Left colon (tissue), 2 donors: ENCODE data around the gene GAREM1. TPM values are rescaled to one million over a fixed set of nuclear protein-coding genes. Genes with fewer than 3 reads are reported as not detected.
A peak's percentile ranks its signal among the peaks of the same experiment; 100 is the strongest.

Source experiments
- ATAC-seq: fragments of 200-7000 bp; cut with Tn5 transposase; one replicate; pipeline ENCODE4 v1.9.1; 2020; ENCODE audit warnings: mild to moderate bottlenecking, moderate library complexity
- DNase-seq, 2 donors: peaks; one replicate each; pipeline ENCODE4 v3.0.0-alpha.2; 2020
- intact Hi-C, 2 donors: fragments of 100-400 bp; cut with DNase I in 1 of 2; cut with micrococcal nuclease in 1 of 2; formaldehyde crosslinking; loops; one replicate each; pipeline versions ENCODE4 v1.11.2 to v1.14.0; 2022; cut with DNase I, micrococcal nuclease
- total RNA-seq, 2 donors: library from RNA; stranded (reverse); fragmentation: NEBNext Ultra II Directional; extraction: Animal tissue kit (Norgen Biotek cat#: 25700); gene quantifications; one replicate each; pipeline ENCODE4 v1.2.1, GENCODE V29; 2021
- donor health status: DM: no; HTN: no; CAD: no.
- donor health status: DM: yes; HTN: yes; CAD: no.

GAREM1 gene
- total RNA-seq, 2 donors from 2014 or later, result 21.9 to 23.6 TPM

DNA sequence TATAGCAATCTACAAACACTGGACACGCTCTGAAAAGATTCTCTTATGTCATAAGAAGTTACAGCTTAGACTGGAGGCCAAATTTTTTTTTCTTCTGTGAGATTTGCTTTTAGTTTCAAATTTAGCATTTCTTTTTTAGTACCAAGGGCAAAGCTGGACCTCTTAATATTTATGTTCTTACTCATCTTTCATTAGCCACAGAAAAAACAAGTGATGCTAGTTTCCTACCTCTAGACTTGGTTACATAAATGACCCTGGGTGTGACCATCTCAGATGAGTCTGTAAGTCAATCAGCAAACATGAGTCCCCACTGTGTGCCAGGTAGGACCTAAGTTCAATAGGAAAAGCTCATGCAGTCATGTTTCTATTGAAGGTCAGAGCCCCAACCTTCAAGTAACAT, 186.4 kb downstream of the GAREM1 start:
- no peak for ATAC-seq
- intact Hi-C loops, result loop anchor here in 1 of 2 donors (10.0 kb wide), 1 partner anchor 181 kb away; no protein-coding TSS in a partner anchor
- no peak for DNase-seq

DNA sequence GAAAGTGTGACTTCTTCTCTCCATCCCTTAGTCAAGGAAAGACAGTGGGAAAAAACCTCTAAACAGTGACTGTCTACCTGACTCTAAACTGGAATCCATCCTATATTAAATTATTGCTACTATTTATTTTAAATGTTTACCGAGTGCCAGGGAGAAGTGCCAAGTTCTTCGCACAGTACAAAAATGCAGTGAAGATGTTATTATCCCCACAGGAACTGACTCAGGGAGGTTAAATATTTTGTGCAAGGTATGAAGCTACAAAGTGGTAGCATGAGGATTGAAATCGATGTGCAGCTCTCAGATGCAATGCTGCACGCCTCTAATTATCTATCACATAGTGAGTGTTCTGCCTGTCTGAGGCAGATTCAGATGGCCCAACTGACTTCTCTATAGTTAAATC, 189.8 kb downstream of the GAREM1 start:
- DNase-seq, result no peak
- intact Hi-C loops, result loop anchor here in 1 of 2 donors (10.0 kb wide), 1 partner anchor 184 kb away; no protein-coding TSS in a partner anchor
- no peak for ATAC-seq

DNA sequence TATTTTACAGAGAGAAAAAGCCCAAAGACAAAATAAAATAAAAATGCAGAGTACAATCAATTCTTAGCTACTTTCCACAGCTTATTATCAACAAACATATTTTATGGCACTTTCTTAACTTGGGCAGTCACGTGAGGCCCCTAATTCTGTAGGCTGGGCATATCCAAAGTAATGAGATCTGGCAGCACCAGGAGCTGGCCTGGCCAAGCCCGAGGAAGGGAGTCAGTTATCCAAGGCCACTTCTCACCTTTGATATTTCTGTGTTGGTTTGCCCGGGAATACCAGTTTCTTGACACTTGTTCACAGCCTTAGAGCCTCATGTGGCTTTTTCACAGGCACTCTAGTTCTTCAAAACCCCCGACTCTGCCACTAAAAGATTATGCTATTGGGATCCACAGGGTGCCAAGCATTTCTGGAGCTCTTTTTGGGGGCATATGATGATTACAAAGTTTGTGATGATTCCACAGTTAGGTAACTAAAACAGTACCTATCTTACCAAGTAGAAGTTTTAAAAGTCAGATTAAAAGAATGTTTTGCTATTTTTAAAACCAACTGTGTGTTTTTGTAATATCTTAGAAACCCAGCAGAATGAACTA, 190.4 kb downstream of the GAREM1 start:
- peak in 1 of 2 donors; percentile 25 for DNase-seq
- intact Hi-C loops, result loop anchor here in 1 of 2 donors (10.0 kb wide), 1 partner anchor 185 kb away; no protein-coding TSS in a partner anchor
- ATAC-seq, result peak; percentile 54

DNA sequence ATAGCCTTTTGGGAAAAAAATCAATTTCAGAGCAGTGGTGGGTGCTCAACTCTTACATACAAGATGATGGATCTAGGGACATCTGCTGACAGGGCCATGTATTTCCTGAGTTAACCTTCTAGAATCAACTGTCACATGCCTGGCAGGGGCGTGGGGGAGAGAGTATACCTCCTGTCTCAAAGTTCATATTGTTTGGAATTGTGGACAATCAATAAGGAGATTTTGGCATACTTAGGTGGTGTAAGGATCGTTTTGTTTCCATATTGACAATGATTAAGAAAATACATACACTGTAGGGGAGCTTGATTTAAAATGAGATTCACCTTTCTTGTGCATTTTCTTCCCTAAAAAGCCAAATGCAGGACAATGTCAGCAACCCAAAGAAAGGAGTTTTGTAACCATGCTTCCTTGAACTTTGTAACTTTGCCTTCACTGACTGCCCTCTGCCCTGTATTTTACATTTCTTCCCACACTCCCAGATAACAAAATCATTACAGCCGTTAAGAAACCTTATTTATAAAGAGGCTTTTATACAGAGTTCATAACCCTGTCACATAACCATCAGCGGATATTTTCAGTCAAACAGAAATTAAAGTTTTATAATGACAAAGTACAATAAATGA, 192.4 kb downstream of the GAREM1 start:
- ATAC-seq, result peak; percentile 77
- intact Hi-C loops, result no loop called here

DNA sequence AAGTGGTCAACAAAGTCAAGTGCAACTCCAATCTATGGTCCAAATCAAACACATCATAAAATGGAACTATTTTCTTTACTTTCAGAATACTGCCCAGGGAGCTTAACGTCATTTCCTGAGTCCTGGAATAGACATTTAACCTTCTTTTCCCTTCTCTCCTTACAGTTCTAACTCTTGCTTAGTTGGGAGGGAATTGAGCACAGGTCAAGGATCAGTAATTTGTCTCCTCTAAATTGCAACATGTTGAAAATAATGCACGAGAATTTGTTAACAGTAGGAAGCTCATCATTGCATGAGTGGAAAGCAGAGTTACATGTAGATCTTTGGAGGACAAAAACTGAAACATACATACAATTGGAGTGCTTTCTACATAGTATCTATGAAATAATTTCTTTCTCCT, 193.1 kb downstream of the GAREM1 start:
- intact Hi-C loops, result no loop called here
- no peak for DNase-seq
- peak; percentile 28 for ATAC-seq

More for the DNA sequence above, 192.4 kb downstream of the GAREM1 start:
- peak; percentile 43 to 49 for DNase-seq

DNA sequence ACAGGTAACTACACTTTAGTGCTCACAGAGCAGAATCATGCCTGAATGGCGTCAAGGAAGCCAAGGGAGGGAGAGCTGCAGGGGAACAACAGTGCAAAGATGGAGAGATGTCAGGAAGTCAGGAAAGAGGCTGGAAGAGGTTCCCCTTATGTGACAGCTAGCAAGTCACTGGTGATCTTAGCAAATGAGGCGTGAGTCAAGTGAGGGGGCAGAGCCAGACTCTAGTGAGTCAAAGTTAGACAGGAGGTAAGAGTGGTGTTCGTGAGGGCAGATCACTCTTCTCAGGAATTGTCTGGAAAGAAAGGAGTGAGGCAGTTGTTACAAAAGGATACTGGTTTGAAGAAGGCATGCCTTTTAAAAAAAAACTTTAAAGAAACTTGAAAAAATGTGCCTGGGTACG, 193.8 kb downstream of the GAREM1 start:
- intact Hi-C loops, result no loop called here
- DNase-seq (no peak), ATAC-seq (no peak)

DNA sequence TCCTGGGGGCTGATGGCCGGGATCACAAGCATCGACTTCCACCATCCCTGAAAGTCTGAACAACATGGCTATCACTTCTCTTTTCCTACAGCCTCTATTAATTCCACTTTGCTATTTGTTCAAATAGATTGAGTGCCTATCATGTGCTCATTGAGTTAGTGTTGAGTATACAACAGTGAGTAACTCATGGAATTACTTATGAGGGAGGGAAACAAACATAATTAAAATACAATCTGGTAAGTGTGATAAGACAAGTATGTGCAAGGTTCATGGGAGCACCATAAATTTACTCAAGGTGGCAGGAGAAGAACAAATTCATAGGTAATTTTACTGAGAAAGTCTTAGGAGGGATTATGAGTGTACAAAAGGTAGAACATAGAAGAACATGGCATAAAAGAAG, 194.4 kb downstream of the GAREM1 start:
- intact Hi-C loops, result no loop called here
- ATAC-seq (peak; percentile 66), DNase-seq (no peak)

DNA sequence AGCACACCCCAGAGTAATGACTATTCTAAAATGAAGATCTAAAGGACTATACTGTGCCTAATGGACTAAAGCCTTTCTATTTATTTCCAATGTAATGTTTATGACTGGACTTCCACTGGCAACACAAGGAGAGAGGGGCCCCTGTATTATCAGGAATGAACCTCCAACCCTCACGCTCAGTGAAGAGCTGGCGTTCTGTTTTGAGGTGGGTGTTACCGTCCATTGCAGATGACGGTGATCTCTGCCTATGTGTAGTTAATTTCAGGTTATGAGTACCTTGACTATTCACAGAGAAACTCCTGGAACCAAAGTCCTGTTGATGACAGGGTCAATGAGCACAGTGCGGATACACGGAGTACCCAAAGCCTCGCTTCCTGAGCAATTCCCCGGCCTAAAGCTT, 195.5 kb downstream of the GAREM1 start:
- DNase-seq (no peak), ATAC-seq (no peak)
- intact Hi-C loops, result no loop called here

DNA sequence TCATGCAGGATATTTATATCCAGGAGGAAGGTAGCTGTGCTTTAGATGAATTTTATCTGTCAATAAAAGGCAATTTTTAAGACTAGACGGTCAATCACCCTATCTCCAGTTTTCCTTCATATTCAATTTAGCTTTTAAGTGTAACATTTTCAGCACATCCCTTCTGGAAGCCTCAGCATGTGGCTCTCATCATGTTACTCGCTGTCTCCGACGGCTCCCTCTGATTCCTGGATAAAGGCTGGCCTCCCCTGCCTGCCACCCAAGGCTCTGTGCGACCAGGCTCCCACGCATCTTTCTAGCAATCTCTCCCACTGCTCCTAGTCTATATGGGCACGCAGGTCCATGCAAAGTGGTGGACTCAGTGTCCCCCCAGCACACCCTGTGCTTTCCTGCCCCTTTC, 196.4 kb downstream of the GAREM1 start:
- intact Hi-C loops, result loop anchor here in 1 of 2 donors (5.0 kb wide), 2 partner anchors 198 to 278 kb away; partner anchors contain the start of gene GAREM1
- ATAC-seq, result no peak
- DNase-seq, result no peak

DNA sequence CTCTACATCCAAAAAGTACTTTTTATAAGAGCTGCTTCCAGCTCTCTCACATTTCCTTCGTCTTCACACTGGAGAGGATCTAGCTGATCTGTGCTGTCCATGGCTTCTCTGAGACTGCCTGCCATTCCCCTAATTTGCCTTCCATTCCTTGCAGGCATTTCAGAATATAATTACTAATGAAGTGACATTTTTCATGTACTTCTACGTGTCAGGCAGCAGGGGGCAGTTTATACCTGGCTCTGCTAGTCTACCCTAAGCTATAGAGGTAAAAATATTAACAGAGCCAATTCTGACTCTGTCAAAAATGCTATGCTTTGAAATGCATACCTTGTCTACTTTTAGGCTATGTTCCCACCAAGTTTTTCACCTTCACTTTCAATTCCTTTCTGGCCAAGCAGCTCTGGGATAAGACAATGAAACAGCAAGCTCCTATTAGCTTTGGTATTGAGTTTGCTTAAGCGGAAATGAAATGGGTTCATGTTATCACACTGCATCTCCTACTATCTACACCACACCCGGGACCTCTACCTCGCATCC, 198.9 kb downstream of the GAREM1 start:
- peak; percentile 65 for ATAC-seq
- DNase-seq, result no peak
- intact Hi-C loops, result loop anchor here in 1 of 2 donors (5.0 kb wide), 2 partner anchors 201 to 281 kb away; partner anchors contain the start of gene GAREM1

DNA sequence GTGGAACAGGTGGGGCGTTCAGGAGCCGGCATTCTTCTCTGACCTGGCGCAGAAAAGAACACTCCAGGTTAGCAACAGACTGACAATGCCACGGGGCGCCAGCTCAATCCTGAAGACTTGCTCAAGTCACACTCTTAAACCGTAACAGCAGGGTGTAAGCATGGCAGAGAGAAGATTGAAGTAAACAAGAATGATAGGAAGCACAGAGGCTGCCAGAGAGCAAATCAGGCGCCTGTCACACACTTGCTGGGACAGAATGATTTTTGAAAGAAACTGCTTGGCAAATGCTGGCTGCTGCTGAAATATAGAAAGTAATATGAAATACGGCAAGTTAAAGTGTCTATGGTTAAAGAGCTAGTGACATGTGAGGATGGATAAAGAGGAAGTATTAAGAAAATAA, 200.3 kb downstream of the GAREM1 start:
- ATAC-seq (no peak), DNase-seq (no peak)
- intact Hi-C loops, result loop anchor here in 1 of 2 donors (5.0 kb wide), 2 partner anchors 202 to 282 kb away; partner anchors contain the start of gene GAREM1

DNA sequence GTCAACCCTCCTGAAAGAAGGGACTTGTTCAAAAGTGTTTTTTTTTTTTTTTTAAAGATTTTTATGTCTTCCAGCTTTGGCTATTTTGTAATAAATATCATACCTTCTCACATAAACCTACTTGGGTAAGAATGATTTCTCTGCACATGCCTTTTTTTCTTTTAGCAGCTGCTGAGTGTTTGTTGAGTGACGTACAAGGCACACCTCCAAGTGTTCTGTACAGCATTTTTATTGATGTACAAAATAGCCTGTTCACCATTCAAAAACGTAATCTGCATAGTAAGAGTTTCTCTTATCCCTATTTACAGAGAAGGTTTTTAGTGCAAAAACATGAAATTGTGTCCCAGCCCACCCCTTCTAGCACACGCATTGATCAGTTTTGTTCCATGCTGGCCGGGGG, 203.2 kb downstream of the GAREM1 start:
- ATAC-seq, result peak; percentile 67
- no peak for DNase-seq
- intact Hi-C loops, result no loop called here

DNA sequence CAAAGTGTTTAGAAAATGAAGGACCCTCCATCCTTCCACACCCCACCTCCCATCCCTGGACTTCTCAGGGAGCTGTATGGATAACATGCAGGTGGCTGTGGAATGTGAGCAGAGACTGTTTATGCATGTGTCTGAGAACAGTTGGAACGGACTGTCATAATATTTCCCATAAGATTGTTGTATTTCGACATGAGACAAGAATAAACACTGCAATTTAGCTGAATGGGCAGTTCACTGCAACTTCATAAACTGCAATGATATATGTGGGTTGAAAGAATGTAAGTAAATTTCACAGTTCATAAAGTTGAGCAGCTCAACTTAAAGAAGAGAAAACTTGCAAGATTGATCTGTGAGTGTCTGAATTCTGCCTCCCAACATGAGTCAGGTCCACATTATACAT, 206.3 kb downstream of the GAREM1 start:
- ATAC-seq (no peak), DNase-seq (no peak)
- intact Hi-C loops, result no loop called here

DNA sequence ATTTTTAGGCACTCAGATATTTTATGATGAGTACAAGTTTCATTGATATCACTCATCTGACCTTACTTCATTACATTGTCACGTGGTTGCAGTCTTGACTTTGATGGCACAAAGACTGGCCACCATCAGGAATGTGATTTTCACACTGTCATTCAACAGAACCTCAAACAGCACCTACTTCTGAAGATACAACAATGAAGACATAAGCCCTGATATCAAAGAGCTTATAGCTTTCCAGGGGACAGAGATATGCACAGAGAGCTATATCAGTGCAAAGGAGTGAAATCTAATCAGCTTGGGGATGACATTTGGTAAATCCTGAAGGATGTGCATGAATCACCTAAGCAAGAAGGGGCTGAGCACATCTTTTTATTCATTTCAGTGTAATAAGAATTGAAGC, 208.6 kb downstream of the GAREM1 start:
- ATAC-seq, result no peak
- DNase-seq, result no peak
- intact Hi-C loops, result no loop called here

DNA sequence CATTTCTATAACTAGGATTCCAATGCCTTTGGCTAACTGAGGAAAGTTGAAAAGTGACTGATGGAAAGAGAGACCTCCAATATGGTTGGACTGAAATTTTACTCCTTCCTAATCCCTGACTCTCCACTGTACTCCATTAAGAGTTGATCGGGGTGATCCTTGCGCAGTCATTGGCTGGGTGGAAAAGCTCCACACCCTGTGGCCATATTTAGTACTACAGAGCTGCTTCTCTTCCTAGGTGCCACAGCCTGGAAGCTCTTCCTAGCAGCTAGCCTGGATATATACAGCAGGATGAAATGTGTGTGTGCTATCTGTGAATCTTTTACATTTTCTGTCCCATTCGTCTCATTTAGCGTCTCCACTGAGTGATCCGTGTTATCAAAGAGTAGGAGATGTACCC, 209.7 kb downstream of the GAREM1 start:
- intact Hi-C loops, result no loop called here
- DNase-seq (no peak), ATAC-seq (no peak)

DNA sequence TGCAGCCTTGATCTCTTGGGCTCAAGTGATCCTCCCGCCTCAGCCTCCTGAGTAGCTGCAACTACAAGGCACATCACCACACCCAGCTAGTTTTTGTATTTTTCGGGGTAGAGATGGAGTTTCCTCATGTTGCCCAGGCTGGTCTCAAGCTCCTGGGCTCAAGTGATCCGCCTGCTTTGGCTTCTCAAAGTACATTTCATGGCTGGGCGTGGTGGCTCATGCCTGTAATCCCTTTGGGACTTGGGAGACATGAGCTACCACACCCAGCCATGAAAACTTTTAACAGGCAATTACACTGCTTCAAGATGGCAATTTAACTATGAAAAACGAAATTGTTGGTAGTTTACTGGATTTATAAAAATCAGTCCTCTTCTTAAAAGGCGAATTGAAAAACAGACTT, 211.1 kb downstream of the GAREM1 start:
- intact Hi-C loops, result no loop called here
- ATAC-seq, result peak; percentile 90
- DNase-seq, result peak; percentile 72 to 80

DNA sequence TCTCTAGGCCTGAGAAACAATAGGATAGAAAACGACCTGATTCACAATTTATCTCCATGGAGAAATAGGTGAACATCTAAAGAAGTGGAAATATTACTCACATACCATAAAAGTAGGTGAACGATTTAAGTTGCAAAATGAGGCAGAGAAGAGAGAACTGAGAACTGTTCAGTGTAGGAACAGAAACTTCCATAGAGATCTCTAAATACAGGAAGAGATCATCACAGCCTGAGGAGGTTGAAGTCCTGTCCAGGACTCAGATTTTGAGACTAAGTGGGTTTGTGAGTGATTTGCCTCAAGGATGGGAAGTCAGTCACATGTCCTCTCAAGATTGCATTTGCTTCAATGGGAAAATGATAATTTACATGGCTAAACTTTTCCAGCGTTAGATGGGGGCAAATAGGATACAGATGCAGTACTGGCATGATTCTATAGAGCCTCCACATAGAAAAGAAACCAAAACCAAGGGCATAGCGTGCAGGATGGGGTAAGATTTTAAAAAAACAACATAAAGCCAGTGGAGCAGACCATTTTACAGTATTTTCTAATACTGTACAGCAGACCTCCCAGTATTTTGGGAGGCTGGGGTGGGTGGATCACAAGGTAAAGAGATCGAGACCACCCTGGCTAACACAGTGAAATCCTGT, 212.0 kb downstream of the GAREM1 start:
- intact Hi-C loops, result no loop called here
- ATAC-seq, result peak; percentile 38
- no peak for DNase-seq

DNA sequence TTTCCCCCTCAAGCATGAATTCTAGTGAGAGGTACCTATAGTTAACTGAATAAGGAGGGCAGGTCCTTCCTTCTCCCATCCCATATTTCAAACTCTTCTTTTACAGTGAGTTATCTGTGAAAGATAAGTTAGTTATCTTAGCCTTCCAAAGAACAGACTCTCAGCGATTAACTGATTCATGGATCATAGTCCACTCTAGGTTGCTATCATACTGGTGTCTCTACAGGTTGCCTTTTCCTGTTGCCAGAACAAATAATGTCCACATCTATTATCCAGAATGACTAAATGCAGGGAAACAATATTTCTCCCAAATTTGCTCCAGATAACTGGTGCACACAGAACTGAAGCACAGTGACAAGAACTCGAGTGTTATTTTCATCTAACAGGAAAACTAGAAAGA, 212.5 kb downstream of the GAREM1 start:
- ATAC-seq (peak; percentile 76), DNase-seq (no peak)
- intact Hi-C loops, result no loop called here

DNA sequence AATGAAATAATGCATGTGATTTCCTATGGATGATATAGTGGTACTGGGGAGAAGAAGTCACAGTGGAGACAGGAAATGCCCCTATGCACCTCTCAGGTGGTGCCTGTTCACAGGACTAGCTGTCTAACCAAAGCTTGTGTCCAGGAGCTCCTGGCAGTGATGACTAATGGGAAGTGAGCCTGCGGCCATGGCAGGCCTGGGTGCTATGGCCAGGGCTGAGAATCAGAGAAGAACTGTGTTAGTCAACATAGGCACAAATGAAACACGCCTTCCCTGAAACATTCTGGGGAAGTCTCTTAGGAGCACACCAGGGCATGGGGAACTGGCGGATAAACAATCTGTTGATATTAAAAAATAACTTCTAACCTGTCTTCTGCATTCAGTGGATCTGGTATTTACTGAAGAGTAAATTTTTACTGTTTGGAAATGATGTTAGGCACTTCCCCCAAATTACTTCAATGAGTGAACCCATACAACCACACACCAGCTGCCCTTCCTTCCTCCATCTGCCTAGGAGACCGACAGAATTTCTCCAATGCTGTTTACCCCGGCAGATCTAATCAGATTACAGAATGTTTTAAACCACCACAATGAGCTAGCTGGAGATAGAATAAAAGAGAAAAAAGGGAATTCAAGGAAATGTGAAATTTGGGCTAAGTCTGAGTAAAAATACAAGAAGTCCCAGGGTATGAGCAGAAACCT, 213.4 kb downstream of the GAREM1 start:
- DNase-seq (no peak), ATAC-seq (no peak)
- intact Hi-C loops, result no loop called here
